H9 (cell line): Measurements from ENCODE around the gene CAVIN3. TPM values are rescaled to one million over a fixed set of nuclear protein-coding genes. Genes with fewer than 3 reads are reported as not detected.

Experiments
- DNase-seq: peaks from one replicate; pipeline ENCODE4 v3.0.0-alpha.2; 2017
- H2AFZ ChIP-seq: one replicate; pipeline ENCODE4 v1.6.1; 2013; ENCODE audit warnings: mild to moderate bottlenecking, low read length, control low read depth, moderate library complexity
- H2AK5ac ChIP-seq: 2 replicates; pipeline ENCODE4 v1.6.1; 2013; ENCODE audit warnings: low read length, control low read depth, mixed read lengths; ENCODE audit not compliant: insufficient read length
- H2BK120ac ChIP-seq: one replicate; pipeline ENCODE4 v1.6.1; 2013; ENCODE audit warnings: low read depth, mild to moderate bottlenecking, low read length, control low read depth, inconsistent platforms; ENCODE audit not compliant: poor library complexity, severe bottlenecking
- H2BK12ac ChIP-seq: 2 replicates; pipeline ENCODE4 v1.6.1; 2013; ENCODE audit warnings: low read length, control low read depth, mixed read lengths, low read depth; ENCODE audit not compliant: insufficient read length
- H2BK15ac ChIP-seq: 2 replicates; pipeline ENCODE4 v1.6.1; 2013; ENCODE audit warnings: low read depth, low read length, control low read depth
- H2BK20ac ChIP-seq: one replicate; pipeline ENCODE4 v1.6.1; 2013; ENCODE audit warnings: low read depth, mild to moderate bottlenecking, low read length, control low read depth, inconsistent platforms; ENCODE audit not compliant: poor library complexity, severe bottlenecking
- H2BK5ac ChIP-seq: 2 replicates; pipeline ENCODE4 v1.6.1; 2013; ENCODE audit warnings: low read length, control low read depth, mixed read lengths; ENCODE audit not compliant: insufficient read length
- H3K14ac ChIP-seq: 2 replicates; pipeline ENCODE4 v1.6.1; 2013; ENCODE audit warnings: low read length, control low read depth; ENCODE audit not compliant: insufficient read depth
- H3K18ac ChIP-seq: 2 replicates; pipeline ENCODE4 v1.6.1; 2013; ENCODE audit warnings: low read depth, mild to moderate bottlenecking, mixed read lengths, low read length, control low read depth; ENCODE audit not compliant: insufficient read length
- H3K23ac ChIP-seq: 2 replicates; pipeline ENCODE4 v1.6.1; 2013; ENCODE audit warnings: low read length, control low read depth, mixed read lengths, low read depth; ENCODE audit not compliant: insufficient read length
- H3K23me2 ChIP-seq: 2 replicates; pipeline ENCODE4 v1.6.1; 2013; ENCODE audit warnings: low read depth, mild to moderate bottlenecking, mixed read lengths, low read length, control low read depth; ENCODE audit not compliant: insufficient read length, poor library complexity, severe bottlenecking
- H3K27ac ChIP-seq: 2 replicates; pipeline ENCODE4 v1.5.1; 2013; ENCODE audit warnings: low read length, control low read depth, mixed read lengths, low read depth; ENCODE audit not compliant: insufficient read length
- H3K27me3 ChIP-seq: 2 replicates; pipeline ENCODE4 v1.6.1; 2013; ENCODE audit warnings: low read length, control low read depth, inconsistent platforms; ENCODE audit not compliant: insufficient read depth
- H3K4ac ChIP-seq: 2 replicates; pipeline ENCODE4 v1.6.1; 2013; ENCODE audit warnings: low read depth, mild to moderate bottlenecking, control low read depth, inconsistent platforms, low read length, moderate library complexity
- H3K4me1 ChIP-seq: 2 replicates; pipeline ENCODE4 v1.6.1; 2013; ENCODE audit warnings: low read length, control low read depth, inconsistent platforms; ENCODE audit not compliant: insufficient read depth
- H3K4me2 ChIP-seq: 2 replicates; pipeline ENCODE4 v1.6.1; 2013; ENCODE audit warnings: low read length, control low read depth, mixed read lengths; ENCODE audit not compliant: insufficient read length, insufficient read depth
- H3K56ac ChIP-seq: 2 replicates; pipeline ENCODE4 v1.6.1; 2013; ENCODE audit warnings: low read depth, mild to moderate bottlenecking, mixed read lengths, low read length, control low read depth; ENCODE audit not compliant: insufficient read length
- H3K79me1 ChIP-seq: 2 replicates; pipeline ENCODE4 v1.6.1; 2013; ENCODE audit warnings: low read depth, mild to moderate bottlenecking, moderate library complexity, low read length, control low read depth, inconsistent platforms; ENCODE audit not compliant: insufficient read depth, poor library complexity, severe bottlenecking
- H3K79me2 ChIP-seq: 2 replicates; pipeline ENCODE4 v1.6.1; 2013; ENCODE audit warnings: low read length, control low read depth, inconsistent platforms; ENCODE audit not compliant: insufficient read depth
- H3K9ac ChIP-seq: 2 replicates; pipeline ENCODE4 v1.6.1; 2013; ENCODE audit warnings: low read length, control low read depth, mixed read lengths; ENCODE audit not compliant: insufficient read length; ENCODE audit errors: extremely low read depth
- H3K9me3 ChIP-seq: one replicate; pipeline ENCODE4 v1.6.1; 2013; ENCODE audit warnings: low read depth, low read length, inconsistent platforms; ENCODE audit not compliant: control insufficient read depth
- H3T11ph ChIP-seq: one replicate; pipeline ENCODE4 v1.6.1; 2013; ENCODE audit warnings: mild to moderate bottlenecking, low read length, control low read depth, inconsistent platforms
- H4K20me1 ChIP-seq: one replicate; pipeline ENCODE4 v1.6.1; 2013; ENCODE audit not compliant: control insufficient read depth, insufficient read length, insufficient read depth
- H4K5ac ChIP-seq: 2 replicates; pipeline ENCODE4 v1.6.1; 2013; ENCODE audit warnings: low read depth, mild to moderate bottlenecking, mixed read lengths, low read length, control low read depth; ENCODE audit not compliant: insufficient read length
- H4K8ac ChIP-seq: replicated peaks from 2 replicates; pipeline ENCODE4 v1.6.1; 2013; ENCODE audit warnings: low read length, control low read depth, mixed read lengths, low read depth; ENCODE audit not compliant: insufficient read length
- H4K91ac ChIP-seq: 2 replicates; pipeline ENCODE4 v1.6.1; 2013; ENCODE audit warnings: low read depth, mild to moderate bottlenecking, moderate library complexity, mixed read lengths, low read length, control low read depth; ENCODE audit not compliant: insufficient read length
- H3K27ac Mint-ChIP-seq, 3 experiments: 2 replicates in 2 of 3; 3 replicates in 1 of 3; pipeline ENCODE4 v1.8.0; 2020 to 2021; ENCODE audit warnings: mixed read lengths in 3 of 3, mild to moderate bottlenecking in 1 of 3, moderate library complexity in 1 of 3
- H3K27me3 Mint-ChIP-seq: 2 replicates; pipeline ENCODE4 v1.8.0; 2021; ENCODE audit warnings: low read depth, mild to moderate bottlenecking, moderate library complexity, mixed read lengths
- H3K36me3 Mint-ChIP-seq, 3 experiments: 2 replicates in 2 of 3; 3 replicates in 1 of 3; pipeline ENCODE4 v1.8.0; 2020 to 2021; ENCODE audit warnings: low read depth in 3 of 3, mixed read lengths in 3 of 3; ENCODE audit not compliant: insufficient read depth in 1 of 3
- H3K4me1 Mint-ChIP-seq, 2 experiments: 2 replicates each; pipeline ENCODE4 v1.8.0; 2020; ENCODE audit warnings: mixed read lengths in 2 of 2
- H3K4me3 Mint-ChIP-seq, 2 experiments: 2 replicates in 1 of 2; 3 replicates in 1 of 2; pipeline ENCODE4 v1.8.0; 2020 to 2021; ENCODE audit warnings: mild to moderate bottlenecking in 2 of 2, mixed read lengths in 2 of 2, moderate library complexity in 1 of 2
- H3K9me3 Mint-ChIP-seq, 2 experiments: 2 replicates in 1 of 2; 3 replicates in 1 of 2; pipeline ENCODE4 v1.8.0; 2020; ENCODE audit warnings: mild to moderate bottlenecking in 2 of 2, mixed read lengths in 2 of 2, moderate library complexity in 1 of 2
- WGBS: extraction: QIAGEN DNeasy Blood & Tissue Kit; methylation state at CpG from one replicate; pipeline ENCODE4 v1.1.7; 2013; ENCODE audit warnings: missing lambda C conversion rate, low lambda C conversion rate, mixed read lengths; ENCODE audit not compliant: insufficient read length; ENCODE audit errors: extremely low coverage; 5-methylcytosine and 5-hydroxymethylcytosine counted together
- total RNA-seq: library from RNA; stranded (reverse); gene quantifications from 2 replicates; pipeline ENCODE4 v1.2.1, GENCODE V29; 2021
- TF ChIP-seq, protein P1 (sequence below): fragments of 200-600 bp; sonication (generic); conservative IDR thresholded peaks from 3 replicates; pipeline ENCODE4 v1.8.0; 2021; ENCODE audit warnings: antibody characterized with exemption, mild to moderate bottlenecking

The CAVIN3 gene
- total RNA-seq, 1 experiment from 2014 or later = 60.0 TPM

DNA sequence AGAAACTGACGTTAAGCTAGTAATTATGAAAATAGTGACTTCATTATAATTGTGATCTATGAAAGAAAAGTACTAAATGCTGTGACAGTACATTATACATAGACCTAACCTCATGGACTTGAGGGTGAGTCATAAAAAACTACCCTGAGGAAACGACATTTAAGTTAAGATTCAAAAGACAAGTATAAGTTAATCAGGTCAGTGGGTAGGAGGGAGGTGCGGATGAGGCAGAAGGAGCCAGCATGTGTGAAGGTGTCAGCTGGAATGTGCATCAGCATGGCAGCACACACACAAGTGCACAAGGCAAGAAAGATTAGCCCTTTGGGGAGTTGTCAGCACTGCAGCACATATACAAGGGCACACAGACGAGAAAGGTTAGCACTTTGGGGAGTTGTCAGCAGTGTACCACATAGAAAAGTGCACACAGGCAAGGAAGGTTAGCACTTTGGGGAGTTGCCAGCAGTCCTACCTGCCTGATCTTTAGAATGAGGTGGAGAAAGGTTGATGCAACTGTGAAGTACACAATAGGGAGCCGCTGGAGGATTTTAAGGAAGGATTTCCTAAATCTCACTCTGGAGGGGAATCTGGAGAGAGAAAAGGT lies 31.6 kb upstream of the CAVIN3 start:
- no peaks in the 10 kb centered on the region for H4K20me1 ChIP-seq
- Mint-ChIP-seq H3K36me3 (peaks cover 3 to 8% (median 4%) of the 10 kb centered on the region in 3 experiments; a peak in 6 of 7 replicates), H3K27me3 (no peaks in the 10 kb centered on the region), H3K9me3 (peaks cover 3 to 7% of the 10 kb centered on the region in 2 experiments), H3K4me1 (peaks cover 17 to 19% of the 10 kb centered on the region in 2 experiments), H3K27ac (no peak overlapping the region), H3K4me3 (no peak overlapping the region)
- no CpG with 5 or more reads among the region's 5 CpGs for WGBS
- H3K4me1 ChIP-seq = no peaks in the 10 kb centered on the region
- H2BK20ac ChIP-seq = no peak overlapping the region
- no peak overlapping the region for H2BK120ac ChIP-seq
- no peak overlapping the region for H3K27ac ChIP-seq
- H2AK5ac ChIP-seq = no peak overlapping the region
- H3K23ac ChIP-seq = no peak overlapping the region
- H3K23me2 ChIP-seq = no peaks in the 10 kb centered on the region
- no peak overlapping the region for H3K56ac ChIP-seq
- no peaks in the 10 kb centered on the region for H3K79me2 ChIP-seq
- H2BK15ac ChIP-seq = no peak overlapping the region
- H3K27me3 ChIP-seq = no peaks in the 10 kb centered on the region
- DNase-seq = no peak
- H4K8ac ChIP-seq = no peak overlapping the region
- H4K91ac ChIP-seq = no peak overlapping the region
- H2BK12ac ChIP-seq = no peak overlapping the region
- no peak overlapping the region for H2BK5ac ChIP-seq
- no peak overlapping the region for H3K18ac ChIP-seq
- H3T11ph ChIP-seq = no peak overlapping the region
- no peak overlapping the region for H2AFZ ChIP-seq
- no peak overlapping the region for H3K14ac ChIP-seq
- no peaks in the 10 kb centered on the region for H3K79me1 ChIP-seq
- TF ChIP-seq, protein P1, sequence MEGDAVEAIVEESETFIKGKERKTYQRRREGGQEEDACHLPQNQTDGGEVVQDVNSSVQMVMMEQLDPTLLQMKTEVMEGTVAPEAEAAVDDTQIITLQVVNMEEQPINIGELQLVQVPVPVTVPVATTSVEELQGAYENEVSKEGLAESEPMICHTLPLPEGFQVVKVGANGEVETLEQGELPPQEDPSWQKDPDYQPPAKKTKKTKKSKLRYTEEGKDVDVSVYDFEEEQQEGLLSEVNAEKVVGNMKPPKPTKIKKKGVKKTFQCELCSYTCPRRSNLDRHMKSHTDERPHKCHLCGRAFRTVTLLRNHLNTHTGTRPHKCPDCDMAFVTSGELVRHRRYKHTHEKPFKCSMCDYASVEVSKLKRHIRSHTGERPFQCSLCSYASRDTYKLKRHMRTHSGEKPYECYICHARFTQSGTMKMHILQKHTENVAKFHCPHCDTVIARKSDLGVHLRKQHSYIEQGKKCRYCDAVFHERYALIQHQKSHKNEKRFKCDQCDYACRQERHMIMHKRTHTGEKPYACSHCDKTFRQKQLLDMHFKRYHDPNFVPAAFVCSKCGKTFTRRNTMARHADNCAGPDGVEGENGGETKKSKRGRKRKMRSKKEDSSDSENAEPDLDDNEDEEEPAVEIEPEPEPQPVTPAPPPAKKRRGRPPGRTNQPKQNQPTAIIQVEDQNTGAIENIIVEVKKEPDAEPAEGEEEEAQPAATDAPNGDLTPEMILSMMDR = no peak
- no peak overlapping the region for H3K4ac ChIP-seq
- no peaks in the 10 kb centered on the region for H3K9me3 ChIP-seq
- no peak overlapping the region for H4K5ac ChIP-seq
- no peak overlapping the region for H3K9ac ChIP-seq
- no peak overlapping the region for H3K4me2 ChIP-seq
